ENCODE measurements around the gene PDXP. TPM values are rescaled to one million over a fixed set of nuclear protein-coding genes. Genes with fewer than 3 reads are reported as not detected.
"Not testable (repeated sequence)": the region's sequence is repeated elsewhere in the genome, so short reads cannot be mapped to it uniquely, and the experiment has no call there.

PDXP gene
- total and polyA plus RNA-seq, 2 donors (not counting 3 experiments of a cell fraction or from before 2014, with no cell fraction given) = 18.0 to 20.0 TPM

DNA sequence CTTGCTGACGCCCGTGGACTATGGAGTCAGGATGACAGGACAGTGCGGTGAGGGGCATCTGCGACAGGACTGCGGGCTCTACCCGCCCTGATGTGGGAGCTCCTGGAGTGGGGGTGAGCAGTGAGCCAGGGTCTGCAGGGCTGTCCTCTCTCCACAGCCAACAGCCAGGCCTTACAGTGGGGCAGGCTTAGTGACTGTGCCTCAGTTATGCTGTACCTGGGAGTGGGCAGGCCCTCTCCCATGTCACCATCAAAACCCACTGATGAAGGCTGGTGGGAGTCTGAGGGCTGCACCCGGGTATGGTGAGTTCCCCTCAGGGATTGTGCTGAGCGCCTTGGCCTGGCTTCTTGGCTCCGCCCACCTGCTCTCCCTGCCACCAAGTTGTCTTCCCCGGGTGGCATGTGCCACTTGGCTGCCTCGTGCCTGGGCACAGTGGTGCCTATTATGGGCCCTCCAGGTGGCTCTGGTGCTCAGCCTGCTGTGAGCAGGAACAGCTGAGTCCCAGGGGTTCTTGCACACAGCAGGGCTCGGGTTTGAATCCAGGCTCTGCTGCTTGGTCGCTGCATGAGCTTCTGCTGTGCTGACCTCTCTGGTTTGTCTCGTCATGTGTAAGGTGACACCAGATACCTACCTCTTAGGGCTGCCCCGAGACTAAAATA lies 34.2 kb downstream of the PDXP start:
- H4K20me1 ChIP-seq (replicated peaks; ENCODE audit: control insufficient read depth, extremely low read depth, insufficient read depth, low read length) = no peaks in the 10 kb centered on the region
- no peak overlapping the region for H3K27ac ChIP-seq (ENCODE audit: insufficient read depth, low read depth, low read length)
- FAIRE-seq (no peak), DNase-seq (ENCODE audit: low read depth, low spot score) (no peak)
- dilution Hi-C loops (cut with MboI; ENCODE audit: extremely low pct_ligation_motif_present, low sequenced_read_pairs) (no loop called here), intact Hi-C loops (cut with micrococcal nuclease) (no loop called here)
- H3K9ac ChIP-seq (replicated peaks; ENCODE audit: extremely low read depth, insufficient read depth, low read length) = no peak overlapping the region
- H3K79me2 ChIP-seq (ENCODE audit: control insufficient read depth, insufficient read depth, low read length) = peaks cover 4% of the 10 kb centered on the region
- no peaks in the 10 kb centered on the region for H3K27me3 ChIP-seq (ENCODE audit: control insufficient read depth in 2 of 2, insufficient read depth in 2 of 2, low read length in 2 of 2)
- TF ChIP-seq POLR2A (IDR thresholded peaks at IDR 0.05; ENCODE audit: low read depth, low read length) (no peak), JUN (IDR thresholded peaks at IDR 0.05; ENCODE audit: borderline replicate concordance, insufficient read depth, insufficient read length, low read depth) (no peak), MYC (IDR thresholded peaks at IDR 0.05; ENCODE audit: low read depth, low read length) (no peak), POLR2AphosphoS5 (IDR thresholded peaks at IDR 0.05; ENCODE audit: insufficient read depth, low read depth, low read length) (no peak), FOS (IDR thresholded peaks at IDR 0.05; ENCODE audit: borderline replicate concordance, insufficient read depth, low read length) (no peak), EZH2 (IDR thresholded peaks at IDR 0.05; ENCODE audit: borderline replicate concordance, low read depth, low read length, severe bottlenecking) (no peak), MAX (IDR thresholded peaks at IDR 0.05; ENCODE audit: insufficient read depth, insufficient read length) (no peak), GATA2 (IDR thresholded peaks at IDR 0.05; ENCODE audit: insufficient read depth, insufficient read length, low read depth, low read length) (no peak)
- TF ChIP-seq, protein P1, sequence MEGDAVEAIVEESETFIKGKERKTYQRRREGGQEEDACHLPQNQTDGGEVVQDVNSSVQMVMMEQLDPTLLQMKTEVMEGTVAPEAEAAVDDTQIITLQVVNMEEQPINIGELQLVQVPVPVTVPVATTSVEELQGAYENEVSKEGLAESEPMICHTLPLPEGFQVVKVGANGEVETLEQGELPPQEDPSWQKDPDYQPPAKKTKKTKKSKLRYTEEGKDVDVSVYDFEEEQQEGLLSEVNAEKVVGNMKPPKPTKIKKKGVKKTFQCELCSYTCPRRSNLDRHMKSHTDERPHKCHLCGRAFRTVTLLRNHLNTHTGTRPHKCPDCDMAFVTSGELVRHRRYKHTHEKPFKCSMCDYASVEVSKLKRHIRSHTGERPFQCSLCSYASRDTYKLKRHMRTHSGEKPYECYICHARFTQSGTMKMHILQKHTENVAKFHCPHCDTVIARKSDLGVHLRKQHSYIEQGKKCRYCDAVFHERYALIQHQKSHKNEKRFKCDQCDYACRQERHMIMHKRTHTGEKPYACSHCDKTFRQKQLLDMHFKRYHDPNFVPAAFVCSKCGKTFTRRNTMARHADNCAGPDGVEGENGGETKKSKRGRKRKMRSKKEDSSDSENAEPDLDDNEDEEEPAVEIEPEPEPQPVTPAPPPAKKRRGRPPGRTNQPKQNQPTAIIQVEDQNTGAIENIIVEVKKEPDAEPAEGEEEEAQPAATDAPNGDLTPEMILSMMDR (IDR thresholded peaks at IDR 0.05; ENCODE audit: extremely low read depth in 1 of 2, insufficient read depth in 1 of 2, low read depth in 1 of 2, low read length in 2 of 2) = no peak
- CTCF ChIA-PET = interaction anchor here (0.8 kb wide), 1 partner anchor 11 kb away, joined by 3 read pairs; no protein-coding TSS in a partner anchor
- no peak overlapping the region for H2AFZ ChIP-seq (ENCODE audit: low read depth, low read length)
- H3K9me3 ChIP-seq (replicated peaks; ENCODE audit: control insufficient read depth, insufficient read depth, low read length) = no peaks in the 10 kb centered on the region
- POLR2A ChIA-PET = no interaction called here
- H3K4me1 ChIP-seq (ENCODE audit: control insufficient read depth, extremely low read depth, insufficient read depth, low read length) = peaks cover 11% of the 10 kb centered on the region
- H3K4me3 ChIP-seq (replicated peaks in 1 of 3; ENCODE audit: insufficient read depth in 1 of 3, low read depth in 1 of 3, low read length in 3 of 3) = no peak overlapping the region
- no peak overlapping the region for H3K4me2 ChIP-seq (ENCODE audit: insufficient read depth, low read length)
- H3K9me1 ChIP-seq (replicated peaks; ENCODE audit: control insufficient read depth, extremely low read depth, insufficient read depth, low read length) = no peaks in the 10 kb centered on the region
- H3K36me3 ChIP-seq (ENCODE audit: control insufficient read depth in 2 of 2, extremely low read depth in 1 of 2, insufficient read depth in 2 of 2, low read length in 2 of 2) = peaks cover 5 to 38% of the 10 kb centered on the region in 2 experiments
- no TSS peak for BruUV-seq (replicated peaks)

- H3K4me1 ChIP-seq (ENCODE audit: control insufficient read depth, extremely low read depth, insufficient read depth, low read length) = peaks cover 11% of the 10 kb centered on the region
- dilution Hi-C loops (cut with MboI; ENCODE audit: extremely low pct_ligation_motif_present, low sequenced_read_pairs); H3K9me3 ChIP-seq (replicated peaks; ENCODE audit: control insufficient read depth, insufficient read depth, low read length); intact Hi-C loops (cut with micrococcal nuclease); BruUV-seq (replicated peaks); DNase-seq (ENCODE audit: low read depth, low spot score); H2AFZ ChIP-seq (ENCODE audit: low read depth, low read length); H3K4me3 ChIP-seq (replicated peaks in 1 of 3; ENCODE audit: insufficient read depth in 1 of 3, low read depth in 1 of 3, low read length in 3 of 3); POLR2A ChIA-PET; FAIRE-seq; H3K27ac ChIP-seq (ENCODE audit: insufficient read depth, low read depth, low read length); H3K9ac ChIP-seq (replicated peaks; ENCODE audit: extremely low read depth, insufficient read depth, low read length); H3K79me2 ChIP-seq (ENCODE audit: control insufficient read depth, insufficient read depth, low read length); H3K27me3 ChIP-seq (ENCODE audit: control insufficient read depth in 2 of 2, insufficient read depth in 2 of 2, low read length in 2 of 2); H4K20me1 ChIP-seq (replicated peaks; ENCODE audit: control insufficient read depth, extremely low read depth, insufficient read depth, low read length); H3K9me1 ChIP-seq (replicated peaks; ENCODE audit: control insufficient read depth, extremely low read depth, insufficient read depth, low read length); H3K4me2 ChIP-seq (ENCODE audit: insufficient read depth, low read length): not testable (repeated sequence)
- CTCF ChIA-PET = interaction anchor here (1.1 to 3.3 kb wide), 2 partner anchors 51 to 87 kb away, joined by 3 to 19 read pairs; no protein-coding TSS in a partner anchor
- peaks cover 3 to 29% of the 10 kb centered on the region in 2 experiments for H3K36me3 ChIP-seq (ENCODE audit: control insufficient read depth in 2 of 2, extremely low read depth in 1 of 2, insufficient read depth in 2 of 2, low read length in 2 of 2)
These were observed 35.6 kb downstream of the PDXP start for GRCh38 chr22:37694131-37694530.

Measured in endothelial cell of umbilical vein (primary cell).